HepG2 (cell line): ENCODE data around the gene ARR3. TPM values are rescaled to one million over a fixed set of nuclear protein-coding genes. Genes with fewer than 3 reads are reported as not detected.

Source experiments
- FOXM1 ChIP-seq: sonication (generic); formaldehyde crosslinking; IDR thresholded peaks from 2 replicates; pipeline ENCODE4 v1.5.0; 2020; ENCODE audit warnings: missing genetic modification reagents
- HDAC1 ChIP-seq: sonication (generic); formaldehyde crosslinking; IDR thresholded peaks from 2 replicates; pipeline ENCODE4 v1.5.1; 2020; ENCODE audit warnings: mild to moderate bottlenecking, missing genetic modification reagents
- HDAC6 ChIP-seq: fragments of 200-600 bp; sonication (generic); IDR thresholded peaks from 2 replicates; pipeline ENCODE4 v1.7.0; 2017; ENCODE audit warnings: mild to moderate bottlenecking, antibody characterized with exemption, low read length, low read depth
- HNF4A ChIP-seq: sonication (generic); formaldehyde crosslinking; IDR thresholded peaks from 2 replicates; pipeline ENCODE4 v1.4.0; 2020; ENCODE audit warnings: missing genetic modification reagents
- IKZF4 ChIP-seq: sonication (generic); formaldehyde crosslinking; IDR thresholded peaks from 2 replicates; pipeline ENCODE4 v1.5.1; 2020; ENCODE audit warnings: borderline replicate concordance, mild to moderate bottlenecking, low read depth, missing genetic modification reagents; ENCODE audit errors: not compliant biosample characterization
- SNAI1 ChIP-seq: sonication (generic); formaldehyde crosslinking; IDR thresholded peaks from 2 replicates; pipeline ENCODE4 v1.5.0; 2020; ENCODE audit warnings: mild to moderate bottlenecking, missing genetic modification reagents, borderline replicate concordance
- ZNF224 ChIP-seq: sonication (generic); formaldehyde crosslinking; IDR thresholded peaks from 2 replicates; pipeline ENCODE4 v1.5.0; 2020; ENCODE audit warnings: mild to moderate bottlenecking, missing genetic modification reagents
- ZNF501 ChIP-seq: sonication (generic); formaldehyde crosslinking; IDR thresholded peaks from 2 replicates; pipeline ENCODE4 v1.5.1; 2020; ENCODE audit warnings: mild to moderate bottlenecking, moderate library complexity, missing genetic modification reagents
- ZNF713 ChIP-seq: sonication (generic); formaldehyde crosslinking; IDR thresholded peaks from 2 replicates; pipeline ENCODE4 v1.4.0; 2020; ENCODE audit warnings: mild to moderate bottlenecking, missing genetic modification reagents
- ZNF879 ChIP-seq: sonication (generic); formaldehyde crosslinking; IDR thresholded peaks from 2 replicates; pipeline ENCODE4 v1.8.1; 2023; ENCODE audit warnings: missing genetic modification reagents
- polyA plus RNA-seq, 8 experiments: library from polyadenylated mRNA; depleted of rRNA in 3 of 8; stranded (reverse) in 7 of 8; unstranded in 1 of 8; fragments of >200 nt; fragmentation: Illumina TruSeq in 4 of 8; extraction: Trizol in 4 of 8; gene quantifications; 2 replicates each; pipeline versions ENCODE4 v1.2.1 to v1.2.3, GENCODE V29; 2011 to 2016; ENCODE audit warnings: low read depth in 4 of 8, missing spikeins in 1 of 8, mixed read lengths in 1 of 8; ENCODE audit not compliant: insufficient read depth in 1 of 8
- total RNA-seq, 5 experiments: library from RNA; depleted of rRNA; stranded (reverse); fragments of >200 nt; fragmentation: Illumina TruSeq; extraction: Trizol; gene quantifications; 2 replicates each; pipeline ENCODE4 v1.2.3, GENCODE V29; 2016; ENCODE audit warnings: low read depth in 1 of 5
- TF ChIP-seq, protein P1 (sequence below): sonication (generic); formaldehyde crosslinking; IDR thresholded peaks from 2 replicates; pipeline ENCODE4 v1.4.0; 2020; ENCODE audit warnings: missing genetic modification reagents, borderline replicate concordance
- TF ChIP-seq, protein P2 (sequence below): sonication (generic); formaldehyde crosslinking; IDR thresholded peaks from 2 replicates; pipeline ENCODE4 v1.4.0; 2020; ENCODE audit warnings: missing genetic modification reagents, borderline replicate concordance
- TF ChIP-seq, protein P3 (sequence below): sonication (generic); formaldehyde crosslinking; IDR thresholded peaks from 2 replicates; pipeline ENCODE4 v1.8.1; 2023; ENCODE audit warnings: mild to moderate bottlenecking, moderate library complexity, missing genetic modification reagents
- TF ChIP-seq, protein P4 (sequence below): sonication (generic); formaldehyde crosslinking; conservative IDR thresholded peaks from 2 replicates; pipeline ENCODE4 v1.5.0; 2020; ENCODE audit warnings: missing genetic modification reagents
- TF ChIP-seq, protein P5 (sequence below): sonication (generic); formaldehyde crosslinking; IDR thresholded peaks from 2 replicates; pipeline ENCODE4 v1.5.0; 2020; ENCODE audit warnings: missing genetic modification reagents
- TF ChIP-seq, protein P6 (sequence below): sonication (generic); formaldehyde crosslinking; IDR thresholded peaks from 2 replicates; pipeline ENCODE4 v1.8.0; 2022; ENCODE audit warnings: low read depth, missing genetic modification reagents
- TF ChIP-seq, protein P7 (sequence below): IDR thresholded peaks from 2 replicates; pipeline ENCODE4 v1.6.1; 2012; ENCODE audit warnings: inconsistent platforms

The ARR3 gene
- total and polyA plus RNA-seq, 2 of the 13 experiments (the other 11 are each of a cell fraction or from before 2014, with no cell fraction given) = not detected

DNA sequence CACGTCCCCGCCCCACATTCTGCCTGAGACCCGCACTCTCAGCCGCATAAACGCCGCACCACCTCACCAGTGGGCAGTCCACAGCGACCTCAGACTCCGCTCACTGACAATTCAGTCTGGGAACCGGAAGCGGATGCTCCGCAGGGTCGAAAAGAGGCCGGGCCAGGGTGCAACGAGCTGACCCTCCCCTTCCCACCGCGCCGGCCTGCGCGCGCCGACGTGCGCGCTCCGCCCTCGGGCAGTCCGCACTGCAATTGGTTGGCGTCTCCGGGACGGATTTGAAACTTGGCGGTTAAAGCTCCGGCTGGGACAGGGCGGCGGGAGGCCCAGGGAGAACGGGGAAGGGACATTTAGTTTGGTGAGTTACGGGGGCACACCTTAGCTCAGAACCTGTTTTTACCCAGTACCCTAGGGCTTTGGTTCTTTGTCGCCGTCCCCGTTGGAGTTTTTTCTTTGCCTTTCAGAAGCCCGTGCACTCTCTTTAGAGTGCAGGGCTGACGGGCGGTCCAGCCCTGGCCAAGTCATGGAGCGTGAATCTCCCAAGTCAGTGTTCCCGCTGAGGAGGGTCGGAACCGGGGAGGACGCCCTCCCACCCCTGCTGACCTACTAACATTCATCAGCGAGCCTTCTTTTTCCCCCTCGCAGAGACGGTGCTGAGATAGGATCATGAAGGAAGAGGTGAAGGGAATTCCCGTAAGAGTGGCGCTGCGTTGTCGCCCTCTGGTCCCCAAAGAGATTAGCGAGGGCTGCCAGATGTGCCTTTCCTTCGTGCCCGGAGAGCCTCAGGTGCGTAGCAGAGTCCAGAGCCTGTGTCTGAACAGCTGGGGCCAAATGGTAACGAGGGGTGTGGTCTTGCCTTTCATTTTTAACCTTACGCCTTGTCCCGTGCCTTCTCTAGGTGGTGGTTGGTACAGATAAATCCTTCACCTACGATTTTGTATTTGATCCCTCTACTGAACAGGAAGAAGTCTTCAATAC is 21.9 kb downstream of the ARR3 start, which contains the start of the genes KIF4A and PDZD11 (continued):
- TF ChIP-seq, protein P1, sequence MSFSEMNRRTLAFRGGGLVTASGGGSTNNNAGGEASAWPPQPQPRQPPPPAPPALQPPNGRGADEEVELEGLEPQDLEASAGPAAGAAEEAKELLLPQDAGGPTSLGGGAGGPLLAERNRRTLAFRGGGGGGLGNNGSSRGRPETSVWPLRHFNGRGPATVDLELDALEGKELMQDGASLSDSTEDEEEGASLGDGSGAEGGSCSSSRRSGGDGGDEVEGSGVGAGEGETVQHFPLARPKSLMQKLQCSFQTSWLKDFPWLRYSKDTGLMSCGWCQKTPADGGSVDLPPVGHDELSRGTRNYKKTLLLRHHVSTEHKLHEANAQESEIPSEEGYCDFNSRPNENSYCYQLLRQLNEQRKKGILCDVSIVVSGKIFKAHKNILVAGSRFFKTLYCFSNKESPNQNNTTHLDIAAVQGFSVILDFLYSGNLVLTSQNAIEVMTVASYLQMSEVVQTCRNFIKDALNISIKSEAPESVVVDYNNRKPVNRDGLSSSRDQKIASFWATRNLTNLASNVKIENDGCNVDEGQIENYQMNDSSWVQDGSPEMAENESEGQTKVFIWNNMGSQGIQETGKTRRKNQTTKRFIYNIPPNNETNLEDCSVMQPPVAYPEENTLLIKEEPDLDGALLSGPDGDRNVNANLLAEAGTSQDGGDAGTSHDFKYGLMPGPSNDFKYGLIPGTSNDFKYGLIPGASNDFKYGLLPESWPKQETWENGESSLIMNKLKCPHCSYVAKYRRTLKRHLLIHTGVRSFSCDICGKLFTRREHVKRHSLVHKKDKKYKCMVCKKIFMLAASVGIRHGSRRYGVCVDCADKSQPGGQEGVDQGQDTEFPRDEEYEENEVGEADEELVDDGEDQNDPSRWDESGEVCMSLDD (CRISPR knock-in tag) = no peak
- TF ChIP-seq, protein P2, sequence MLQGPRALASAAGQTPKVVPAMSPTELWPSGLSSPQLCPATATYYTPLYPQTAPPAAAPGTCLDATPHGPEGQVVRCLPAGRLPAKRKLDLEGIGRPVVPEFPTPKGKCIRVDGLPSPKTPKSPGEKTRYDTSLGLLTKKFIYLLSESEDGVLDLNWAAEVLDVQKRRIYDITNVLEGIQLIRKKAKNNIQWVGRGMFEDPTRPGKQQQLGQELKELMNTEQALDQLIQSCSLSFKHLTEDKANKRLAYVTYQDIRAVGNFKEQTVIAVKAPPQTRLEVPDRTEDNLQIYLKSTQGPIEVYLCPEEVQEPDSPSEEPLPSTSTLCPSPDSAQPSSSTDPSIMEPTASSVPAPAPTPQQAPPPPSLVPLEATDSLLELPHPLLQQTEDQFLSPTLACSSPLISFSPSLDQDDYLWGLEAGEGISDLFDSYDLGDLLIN (CRISPR knock-in tag) = no peak
- peak; percentile 88 for TF ChIP-seq HDAC1 (CRISPR knock-in tag)
- TF ChIP-seq ZNF879 (CRISPR knock-in tag) = no peak
- no peak for TF ChIP-seq HDAC6
- no peak for TF ChIP-seq ZNF224 (CRISPR knock-in tag)
- TF ChIP-seq SNAI1 (CRISPR knock-in tag) = no peak
- TF ChIP-seq, protein P3, sequence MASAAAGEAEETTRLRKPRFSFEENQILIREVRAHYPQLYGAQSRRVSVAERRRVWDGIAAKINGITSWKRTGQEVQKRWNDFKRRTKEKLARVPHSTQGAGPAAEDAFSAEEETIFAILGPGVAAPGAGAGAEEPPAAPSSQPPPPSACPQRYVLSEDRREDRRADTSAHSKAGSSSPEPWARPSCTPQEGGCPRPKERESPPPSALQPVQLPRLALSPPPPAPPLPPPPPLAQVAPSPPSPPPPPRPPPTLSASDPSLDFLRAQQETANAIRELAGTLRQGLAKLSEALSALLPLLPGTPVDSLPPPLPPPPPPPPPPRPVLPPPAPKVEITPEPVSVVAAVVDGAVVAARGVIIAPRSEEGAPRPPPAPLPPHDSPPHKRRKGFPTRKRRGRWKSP = no peak
- TF ChIP-seq, protein P4, sequence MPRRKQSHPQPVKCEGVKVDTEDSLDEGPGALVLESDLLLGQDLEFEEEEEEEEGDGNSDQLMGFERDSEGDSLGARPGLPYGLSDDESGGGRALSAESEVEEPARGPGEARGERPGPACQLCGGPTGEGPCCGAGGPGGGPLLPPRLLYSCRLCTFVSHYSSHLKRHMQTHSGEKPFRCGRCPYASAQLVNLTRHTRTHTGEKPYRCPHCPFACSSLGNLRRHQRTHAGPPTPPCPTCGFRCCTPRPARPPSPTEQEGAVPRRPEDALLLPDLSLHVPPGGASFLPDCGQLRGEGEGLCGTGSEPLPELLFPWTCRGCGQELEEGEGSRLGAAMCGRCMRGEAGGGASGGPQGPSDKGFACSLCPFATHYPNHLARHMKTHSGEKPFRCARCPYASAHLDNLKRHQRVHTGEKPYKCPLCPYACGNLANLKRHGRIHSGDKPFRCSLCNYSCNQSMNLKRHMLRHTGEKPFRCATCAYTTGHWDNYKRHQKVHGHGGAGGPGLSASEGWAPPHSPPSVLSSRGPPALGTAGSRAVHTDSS (CRISPR knock-in tag) = no peak
- 0 out of 2 replicates have a peak, but pooled peaks have one; percentile 26 for TF ChIP-seq ZNF501 (CRISPR knock-in tag)
- TF ChIP-seq HNF4A (CRISPR knock-in tag) = no peak
- no peak for TF ChIP-seq ZNF713 (CRISPR knock-in tag)
- TF ChIP-seq, protein P5, sequence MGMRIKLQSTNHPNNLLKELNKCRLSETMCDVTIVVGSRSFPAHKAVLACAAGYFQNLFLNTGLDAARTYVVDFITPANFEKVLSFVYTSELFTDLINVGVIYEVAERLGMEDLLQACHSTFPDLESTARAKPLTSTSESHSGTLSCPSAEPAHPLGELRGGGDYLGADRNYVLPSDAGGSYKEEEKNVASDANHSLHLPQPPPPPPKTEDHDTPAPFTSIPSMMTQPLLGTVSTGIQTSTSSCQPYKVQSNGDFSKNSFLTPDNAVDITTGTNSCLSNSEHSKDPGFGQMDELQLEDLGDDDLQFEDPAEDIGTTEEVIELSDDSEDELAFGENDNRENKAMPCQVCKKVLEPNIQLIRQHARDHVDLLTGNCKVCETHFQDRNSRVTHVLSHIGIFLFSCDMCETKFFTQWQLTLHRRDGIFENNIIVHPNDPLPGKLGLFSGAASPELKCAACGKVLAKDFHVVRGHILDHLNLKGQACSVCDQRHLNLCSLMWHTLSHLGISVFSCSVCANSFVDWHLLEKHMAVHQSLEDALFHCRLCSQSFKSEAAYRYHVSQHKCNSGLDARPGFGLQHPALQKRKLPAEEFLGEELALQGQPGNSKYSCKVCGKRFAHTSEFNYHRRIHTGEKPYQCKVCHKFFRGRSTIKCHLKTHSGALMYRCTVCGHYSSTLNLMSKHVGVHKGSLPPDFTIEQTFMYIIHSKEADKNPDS (CRISPR knock-in tag) = no peak
- peak; percentile 72; the same call in 1 of the 2 replicates for TF ChIP-seq FOXM1
- TF ChIP-seq, protein P6, sequence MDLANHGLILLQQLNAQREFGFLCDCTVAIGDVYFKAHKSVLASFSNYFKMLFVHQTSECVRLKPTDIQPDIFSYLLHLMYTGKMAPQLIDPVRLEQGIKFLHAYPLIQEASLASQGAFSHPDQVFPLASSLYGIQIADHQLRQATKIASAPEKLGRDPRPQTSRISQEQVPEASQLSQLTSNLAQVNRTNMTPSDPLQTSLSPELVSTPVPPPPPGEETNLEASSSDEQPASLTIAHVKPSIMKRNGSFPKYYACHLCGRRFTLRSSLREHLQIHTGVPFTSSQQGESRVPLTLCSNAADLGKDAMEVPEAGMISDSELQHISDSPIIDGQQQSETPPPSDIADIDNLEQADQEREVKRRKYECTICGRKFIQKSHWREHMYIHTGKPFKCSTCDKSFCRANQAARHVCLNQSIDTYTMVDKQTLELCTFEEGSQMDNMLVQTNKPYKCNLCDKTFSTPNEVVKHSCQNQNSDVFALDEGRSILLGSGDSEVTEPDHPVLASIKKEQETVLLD = peak; percentile 51; the same call in 1 of the 2 replicates
- TF ChIP-seq, protein P7, sequence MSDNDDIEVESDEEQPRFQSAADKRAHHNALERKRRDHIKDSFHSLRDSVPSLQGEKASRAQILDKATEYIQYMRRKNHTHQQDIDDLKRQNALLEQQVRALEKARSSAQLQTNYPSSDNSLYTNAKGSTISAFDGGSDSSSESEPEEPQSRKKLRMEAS = no peak; the same call in 1 of the 2 replicates
- no peak for TF ChIP-seq IKZF4 (CRISPR knock-in tag)
